Astrocyte (in vitro differentiated cells and primary cell): ENCODE measurements around the gene MAPRE2. TPM values are rescaled to one million over a fixed set of nuclear protein-coding genes. Genes with fewer than 3 reads are reported as not detected.

Source experiments
- DNase-seq: peaks from one replicate; pipeline ENCODE4 v3.0.0-alpha.2; 2010; ENCODE audit warnings: low read depth
- FAIRE-seq: peaks from 2 replicates; lab custom pipeline; 2011; peaks lifted over from hg19 to GRCh38; lab: Jason Lieb, UNC
- H2AFZ ChIP-seq: 2 replicates; pipeline ENCODE4 v1.6.0; 2012; ENCODE audit warnings: low read depth, low read length, inconsistent platforms
- H3K27ac ChIP-seq: 2 replicates; pipeline ENCODE4 v1.5.1; 2011; ENCODE audit warnings: low read depth, low read length, inconsistent platforms
- H3K27me3 ChIP-seq: 2 replicates; pipeline ENCODE4 v1.6.0; 2011; ENCODE audit warnings: low read length, inconsistent platforms; ENCODE audit not compliant: insufficient read depth
- H3K36me3 ChIP-seq: 2 replicates; pipeline ENCODE4 v1.5.1; 2011; ENCODE audit warnings: low read length, inconsistent platforms; ENCODE audit not compliant: insufficient read depth
- H3K4me1 ChIP-seq: 2 replicates; pipeline ENCODE4 v1.5.1; 2011; ENCODE audit warnings: low read length, inconsistent platforms; ENCODE audit not compliant: insufficient read depth
- H3K4me2 ChIP-seq: 2 replicates; pipeline ENCODE4 v1.6.0; 2012; ENCODE audit warnings: low read length, inconsistent platforms
- H3K4me3 ChIP-seq: 2 replicates; pipeline ENCODE4 v1.5.1; 2011; ENCODE audit warnings: low read depth, mild to moderate bottlenecking, low read length, inconsistent platforms; ENCODE audit not compliant: insufficient read depth
- H3K79me2 ChIP-seq: 2 replicates; pipeline ENCODE4 v1.6.0; 2012; ENCODE audit warnings: mild to moderate bottlenecking, low read length, inconsistent platforms; ENCODE audit not compliant: insufficient read depth
- H3K9ac ChIP-seq: 2 replicates; pipeline ENCODE4 v1.6.0; 2012; ENCODE audit warnings: mild to moderate bottlenecking, low read length, inconsistent platforms
- H3K9me3 ChIP-seq: 2 replicates; pipeline ENCODE4 v1.5.1; 2012; ENCODE audit warnings: low read depth, mild to moderate bottlenecking, low read length, inconsistent platforms; ENCODE audit not compliant: insufficient read depth
- H4K20me1 ChIP-seq: 2 replicates; pipeline ENCODE4 v1.6.0; 2012; ENCODE audit warnings: low read length, inconsistent platforms; ENCODE audit not compliant: insufficient read depth
- H3K27ac Mint-ChIP-seq: one replicate; pipeline ENCODE4 v1.8.0; 2021; ENCODE audit warnings: mild to moderate bottlenecking, mixed read lengths; ENCODE audit not compliant: unreplicated experiment
- H3K27me3 Mint-ChIP-seq: one replicate; pipeline ENCODE4 v1.8.0; 2021; ENCODE audit warnings: low read depth, mixed read lengths; ENCODE audit not compliant: unreplicated experiment
- H3K36me3 Mint-ChIP-seq: one replicate; pipeline ENCODE4 v1.8.0; 2021; ENCODE audit warnings: low read depth, mixed read lengths; ENCODE audit not compliant: unreplicated experiment
- H3K4me1 Mint-ChIP-seq: one replicate; pipeline ENCODE4 v1.8.0; 2021; ENCODE audit warnings: low read depth, mixed read lengths; ENCODE audit not compliant: unreplicated experiment
- H3K4me3 Mint-ChIP-seq: one replicate; pipeline ENCODE4 v1.8.0; 2021; ENCODE audit warnings: mild to moderate bottlenecking, moderate library complexity, mixed read lengths; ENCODE audit not compliant: unreplicated experiment
- H3K9me3 Mint-ChIP-seq: one replicate; pipeline ENCODE4 v1.8.0; 2021; ENCODE audit warnings: mild to moderate bottlenecking, mixed read lengths; ENCODE audit not compliant: unreplicated experiment
- EZH2 ChIP-seq: IDR thresholded peaks from 2 replicates; pipeline ENCODE4 v1.6.1; 2012; ENCODE audit warnings: mild to moderate bottlenecking, low read length, inconsistent platforms; ENCODE audit not compliant: insufficient read depth
- total RNA-seq: library from RNA; stranded (reverse); gene quantifications from 2 replicates; pipeline ENCODE4 v1.2.1, GENCODE V29; 2021
- TF ChIP-seq, protein P1 (sequence below): IDR thresholded peaks from 2 replicates; pipeline ENCODE4 v1.5.1; 2011; ENCODE audit warnings: low read depth, mild to moderate bottlenecking, inconsistent platforms, low read length, moderate library complexity; ENCODE audit not compliant: insufficient read depth

The MAPRE2 gene
- total RNA-seq, 1 donor from 2014 or later: 33.8 TPM

- no peak overlapping the region for H3K4me3 Mint-ChIP-seq
- Histone ChIP-seq H3K4me2 (no peak overlapping the region), H4K20me1 (peaks cover 19% of the 10 kb centered on the region), H3K79me2 (peaks cover 22% of the 10 kb centered on the region), H3K4me1 (no peaks in the 10 kb centered on the region), H2AFZ (no peak overlapping the region), H3K27me3 (no peaks in the 10 kb centered on the region), H3K9me3 (no peaks in the 10 kb centered on the region), H3K4me3 (no peak overlapping the region), H3K36me3 (no peaks in the 10 kb centered on the region), H3K27ac (no peak overlapping the region), H3K9ac (no peak overlapping the region)
- TF ChIP-seq, protein P1, sequence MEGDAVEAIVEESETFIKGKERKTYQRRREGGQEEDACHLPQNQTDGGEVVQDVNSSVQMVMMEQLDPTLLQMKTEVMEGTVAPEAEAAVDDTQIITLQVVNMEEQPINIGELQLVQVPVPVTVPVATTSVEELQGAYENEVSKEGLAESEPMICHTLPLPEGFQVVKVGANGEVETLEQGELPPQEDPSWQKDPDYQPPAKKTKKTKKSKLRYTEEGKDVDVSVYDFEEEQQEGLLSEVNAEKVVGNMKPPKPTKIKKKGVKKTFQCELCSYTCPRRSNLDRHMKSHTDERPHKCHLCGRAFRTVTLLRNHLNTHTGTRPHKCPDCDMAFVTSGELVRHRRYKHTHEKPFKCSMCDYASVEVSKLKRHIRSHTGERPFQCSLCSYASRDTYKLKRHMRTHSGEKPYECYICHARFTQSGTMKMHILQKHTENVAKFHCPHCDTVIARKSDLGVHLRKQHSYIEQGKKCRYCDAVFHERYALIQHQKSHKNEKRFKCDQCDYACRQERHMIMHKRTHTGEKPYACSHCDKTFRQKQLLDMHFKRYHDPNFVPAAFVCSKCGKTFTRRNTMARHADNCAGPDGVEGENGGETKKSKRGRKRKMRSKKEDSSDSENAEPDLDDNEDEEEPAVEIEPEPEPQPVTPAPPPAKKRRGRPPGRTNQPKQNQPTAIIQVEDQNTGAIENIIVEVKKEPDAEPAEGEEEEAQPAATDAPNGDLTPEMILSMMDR: no peak
- TF ChIP-seq EZH2: no peak
- H3K27me3 Mint-ChIP-seq: no peaks in the 10 kb centered on the region
- FAIRE-seq: no peak
- no peak for DNase-seq
- H3K27ac Mint-ChIP-seq: no peak overlapping the region
- H3K4me1 Mint-ChIP-seq: no peaks in the 10 kb centered on the region
- no peaks in the 10 kb centered on the region for H3K9me3 Mint-ChIP-seq
- H3K36me3 Mint-ChIP-seq: no peaks in the 10 kb centered on the region
These were observed 21.2 kb downstream of the MAPRE2 start for GRCh38 chr18:35062408-35062807.

- Mint-ChIP-seq H3K27ac (no peak overlapping the region), H3K36me3 (no peaks in the 10 kb centered on the region), H3K27me3 (no peaks in the 10 kb centered on the region), H3K4me1 (no peaks in the 10 kb centered on the region), H3K4me3 (no peak overlapping the region), H3K9me3 (no peaks in the 10 kb centered on the region)
- no peak overlapping the region for H3K4me3 ChIP-seq
- TF ChIP-seq, protein P1: no peak
- TF ChIP-seq EZH2: no peak
- peaks cover 22% of the 10 kb centered on the region for H3K79me2 ChIP-seq
- H3K27ac ChIP-seq: no peak overlapping the region
- H3K27me3 ChIP-seq: no peaks in the 10 kb centered on the region
- no peak for FAIRE-seq
- no peak overlapping the region for H2AFZ ChIP-seq
- no peaks in the 10 kb centered on the region for H3K4me1 ChIP-seq
- no peaks in the 10 kb centered on the region for H3K36me3 ChIP-seq
- DNase-seq: no peak
- no peaks in the 10 kb centered on the region for H3K9me3 ChIP-seq
- H4K20me1 ChIP-seq: peaks cover 19% of the 10 kb centered on the region
- no peak overlapping the region for H3K9ac ChIP-seq
- H3K4me2 ChIP-seq: no peak overlapping the region
These were observed 22.9 kb downstream of the MAPRE2 start for GRCh38 chr18:35063875-35064690.

DNA sequence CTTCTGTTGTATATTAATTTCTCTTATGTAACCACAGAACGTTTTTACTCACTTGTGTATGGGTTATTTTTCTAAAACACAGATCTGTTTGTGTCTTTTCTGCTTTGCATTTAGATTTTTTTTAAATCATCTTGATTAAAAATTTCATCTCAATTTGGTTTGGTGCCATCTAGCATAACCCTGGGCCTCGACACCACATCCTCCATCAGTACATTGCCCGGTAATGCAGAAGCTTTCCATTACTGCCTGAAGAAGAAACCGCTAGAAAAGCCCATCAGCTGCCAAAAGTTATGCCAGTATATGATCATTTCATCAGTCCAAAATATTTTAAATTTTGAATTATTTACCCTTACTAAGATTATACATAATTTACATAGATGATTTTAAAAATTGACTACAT is 26.2 kb downstream of the MAPRE2 start:
- Histone ChIP-seq H3K4me1 (no peaks in the 10 kb centered on the region), H3K4me2 (no peak overlapping the region), H3K9me3 (no peaks in the 10 kb centered on the region), H2AFZ (no peak overlapping the region), H3K4me3 (no peak overlapping the region), H3K36me3 (no peaks in the 10 kb centered on the region), H3K9ac (no peak overlapping the region), H3K27me3 (no peaks in the 10 kb centered on the region), H4K20me1 (peaks cover 3% of the 10 kb centered on the region), H3K79me2 (peaks cover 2% of the 10 kb centered on the region), H3K27ac (no peak overlapping the region)
- Mint-ChIP-seq H3K4me3 (no peak overlapping the region), H3K4me1 (peaks cover 9% of the 10 kb centered on the region), H3K9me3 (no peaks in the 10 kb centered on the region), H3K27me3 (no peaks in the 10 kb centered on the region), H3K36me3 (peaks cover 5% of the 10 kb centered on the region), H3K27ac (no peak overlapping the region)
- DNase-seq (no peak), FAIRE-seq (no peak)
- TF ChIP-seq, protein P1: no peak
- no peak for TF ChIP-seq EZH2
